GM18951 (cell line): ENCODE measurements around the gene CCDC92.

ENCODE experiments used
- POLR2A ChIP-seq: IDR thresholded peaks from 4 replicates; pipeline ENCODE4 v1.6.1; 2011; ENCODE audit warnings: mild to moderate bottlenecking; ENCODE audit not compliant: insufficient read length, insufficient read depth; ENCODE audit errors: extremely low read depth
- in situ Hi-C: fragments of 300-500 bp; cut with MboI; formaldehyde crosslinking; loops from one replicate; pipeline ENCODE4 v1.12.0; 2022; ENCODE audit warnings: low sequenced_read_pairs, mixed read lengths, inconsistent platforms; ENCODE audit not compliant: unreplicated experiment

CCDC92 gene

DNA sequence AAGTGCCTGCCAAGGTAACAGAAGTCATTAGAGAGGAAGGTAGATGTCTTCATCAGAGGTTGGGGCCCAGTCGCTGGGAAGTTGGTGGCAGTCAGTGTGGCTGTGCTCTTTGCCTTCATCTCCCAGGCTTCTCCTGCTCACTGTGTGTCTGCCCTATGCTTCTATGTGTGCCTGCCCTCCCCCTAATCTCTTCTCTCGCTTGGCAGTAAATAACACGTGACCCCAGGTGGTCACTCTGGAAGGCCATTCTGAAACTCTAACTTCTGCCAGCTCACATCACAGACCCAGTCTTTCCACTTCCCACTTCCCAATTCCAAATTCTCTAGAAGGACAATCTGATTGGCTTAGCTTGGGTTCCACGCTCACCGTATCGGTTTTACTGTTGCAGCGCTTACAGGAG lies 9.6 kb upstream of the CCDC92 start:
- in situ Hi-C loops, result no loop called here
- TF ChIP-seq POLR2A, result no peak

DNA sequence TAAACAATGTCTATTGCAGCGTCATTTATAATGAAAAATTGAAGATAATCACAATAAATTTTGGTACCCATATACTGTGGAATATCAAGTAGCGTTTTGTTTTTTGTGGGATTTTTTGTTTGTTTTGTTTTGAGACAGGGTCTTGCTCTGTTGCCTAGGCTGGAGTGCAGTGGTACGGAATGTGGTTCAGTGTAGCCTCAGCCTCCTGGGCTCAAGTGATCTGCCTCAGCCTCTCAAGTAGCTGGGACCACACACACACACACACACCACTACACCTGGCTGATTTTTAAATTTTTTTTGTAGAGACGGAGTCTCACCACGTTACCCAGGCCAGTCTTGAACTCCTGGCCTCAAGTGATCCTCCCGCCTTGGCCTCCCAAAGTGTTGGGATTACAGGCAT lies 6.9 kb upstream of the CCDC92 start:
- in situ Hi-C loops, result no loop called here
- no peak for TF ChIP-seq POLR2A

DNA sequence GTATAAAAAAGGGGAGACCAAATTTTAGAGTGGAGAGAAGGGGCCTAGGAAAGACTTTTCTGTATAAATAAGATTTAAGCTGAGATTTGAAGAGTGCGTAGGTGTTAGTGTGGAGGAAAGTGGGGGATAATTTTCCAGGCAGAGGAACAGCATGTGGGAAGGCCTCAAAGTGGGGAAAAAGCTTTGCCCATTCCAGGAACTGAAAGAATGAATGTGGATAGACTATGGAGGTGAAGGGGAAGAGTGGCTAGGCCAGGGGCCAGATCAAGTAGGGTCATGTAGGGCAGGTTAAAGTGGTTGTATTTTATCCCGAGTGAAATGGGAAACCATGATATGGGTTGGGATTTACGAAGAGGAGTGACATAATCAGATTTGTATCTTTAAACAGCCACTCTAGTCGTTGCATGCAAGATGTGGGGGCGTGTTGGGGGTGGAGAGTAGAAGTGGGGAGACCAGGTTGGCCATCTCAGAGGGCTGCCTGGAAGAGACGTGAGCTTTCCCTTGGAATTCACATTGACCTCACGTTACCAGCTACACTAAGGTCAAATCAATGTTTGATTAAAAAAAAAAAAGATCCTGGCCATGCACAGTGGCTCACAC lies 3.7 kb upstream of the CCDC92 start:
- in situ Hi-C loops, result no loop called here
- TF ChIP-seq POLR2A, result no peak

DNA sequence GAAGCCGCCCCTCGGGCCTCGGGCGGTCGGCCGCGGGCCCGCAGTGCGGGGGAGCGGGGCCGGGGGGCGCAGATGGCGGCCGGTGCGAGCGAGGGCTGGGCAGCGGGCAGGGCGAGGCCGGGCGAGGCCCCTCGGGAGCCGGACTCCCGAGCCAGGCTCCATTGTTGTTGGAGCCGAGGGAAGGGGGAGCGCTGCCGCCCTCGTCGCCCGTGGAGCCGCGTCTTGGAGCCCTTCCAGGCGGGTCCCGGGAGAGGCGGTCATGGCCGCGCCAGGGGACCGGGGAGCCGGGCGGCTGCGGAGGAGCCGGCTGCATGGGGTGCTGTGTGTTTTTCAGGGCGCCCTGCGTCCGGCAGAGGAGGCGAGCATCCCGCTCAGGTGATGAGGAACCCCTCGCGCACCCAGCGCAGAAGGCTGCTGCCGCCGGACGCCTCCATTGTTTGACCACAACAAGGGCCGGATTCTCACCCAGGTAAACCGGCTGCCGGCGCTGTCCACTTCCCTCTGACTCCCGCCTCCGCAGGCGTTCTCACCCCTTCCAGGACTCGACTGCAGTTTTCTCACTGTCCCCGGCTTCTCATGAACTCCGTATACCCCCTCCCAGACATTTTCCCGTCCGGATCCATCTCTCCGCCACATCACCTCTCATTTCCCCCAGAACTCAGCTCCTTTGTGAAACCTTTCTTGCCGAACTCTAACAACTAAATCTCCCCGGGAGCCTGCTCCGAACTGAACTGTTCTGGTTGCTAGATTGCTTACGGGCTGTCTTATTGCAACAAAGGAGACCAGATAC lies 1.1 kb upstream of the CCDC92 start:
- in situ Hi-C loops, result no loop called here
- no peak for TF ChIP-seq POLR2A

DNA sequence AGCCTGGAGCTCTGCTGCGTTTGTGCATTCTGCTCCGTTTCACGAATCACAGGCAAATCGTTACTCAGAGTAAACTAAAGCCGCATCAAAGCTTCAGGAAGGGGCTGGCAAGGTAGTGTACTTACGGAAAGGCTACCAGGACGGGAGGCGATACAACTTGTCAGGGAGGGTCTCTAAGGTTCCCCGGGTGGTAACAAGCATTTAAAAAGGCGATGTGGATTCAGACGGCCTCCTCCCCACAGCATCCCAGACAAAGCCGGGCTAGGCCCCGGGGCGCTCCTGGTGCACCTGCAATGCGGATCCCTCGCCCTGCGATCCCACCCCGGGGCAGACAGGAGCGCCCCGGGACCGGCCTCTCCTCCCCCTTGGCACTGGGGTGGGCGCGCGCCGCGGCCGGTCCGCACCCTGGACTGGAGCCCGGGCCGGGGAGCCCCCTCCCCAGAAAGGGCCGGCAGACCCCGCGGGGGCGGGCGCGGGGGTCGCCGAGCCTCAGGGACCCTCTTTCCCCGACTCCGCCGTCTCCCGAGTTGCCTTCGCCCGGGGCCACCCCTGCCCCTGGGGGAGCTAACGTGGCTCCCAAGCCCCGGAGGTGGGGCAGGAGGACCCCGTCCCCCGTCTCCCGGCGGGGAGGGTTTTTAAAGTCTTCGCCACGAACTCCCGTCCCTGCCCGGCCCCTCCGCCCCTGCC lies 718 bp downstream of the CCDC92 start:
- in situ Hi-C loops, result no loop called here

DNA sequence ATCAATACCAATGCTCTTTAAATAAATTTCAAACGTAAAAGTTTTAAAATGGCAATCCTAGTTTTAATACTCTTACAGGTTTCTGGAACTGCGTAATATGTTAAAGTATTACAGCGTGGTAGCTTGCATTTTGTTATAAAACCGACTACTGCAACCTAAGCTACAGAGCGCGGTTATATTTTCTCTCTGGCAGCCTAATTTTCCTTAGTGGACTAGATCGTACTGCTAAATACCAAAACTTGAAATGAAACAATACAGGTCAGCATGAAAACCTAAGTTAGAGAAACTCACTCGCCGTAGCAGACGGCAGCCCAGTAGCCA lies 1.2 kb downstream of the CCDC92 start:
- TF ChIP-seq POLR2A, result no peak
- in situ Hi-C loops, result no loop called here

More for the DNA sequence above, 718 bp downstream of the CCDC92 start:
- TF ChIP-seq POLR2A, result no peak

DNA sequence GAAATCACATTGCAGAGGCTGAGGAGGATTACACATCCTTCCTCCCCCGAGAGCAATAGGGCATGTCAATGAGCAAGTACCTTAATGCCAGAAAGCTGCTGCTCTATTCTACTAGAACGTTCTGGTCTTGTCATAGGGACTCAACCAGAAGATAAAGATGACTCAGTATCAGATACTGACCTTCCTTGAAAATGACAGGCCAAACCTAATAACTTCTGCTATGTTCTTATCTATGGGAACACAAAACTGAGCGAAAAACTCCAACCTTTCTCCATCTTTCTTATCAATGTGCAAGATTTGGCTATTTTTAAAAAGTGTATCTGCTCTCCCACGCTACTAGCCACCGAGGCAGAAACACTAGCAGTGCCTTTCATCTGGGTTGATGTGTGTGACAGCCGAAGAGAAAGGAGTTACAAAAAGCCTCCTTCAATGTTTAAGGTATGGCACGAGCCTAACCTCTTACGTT lies 5.5 kb downstream of the CCDC92 start:
- in situ Hi-C loops, result no loop called here
- no peak for TF ChIP-seq POLR2A

DNA sequence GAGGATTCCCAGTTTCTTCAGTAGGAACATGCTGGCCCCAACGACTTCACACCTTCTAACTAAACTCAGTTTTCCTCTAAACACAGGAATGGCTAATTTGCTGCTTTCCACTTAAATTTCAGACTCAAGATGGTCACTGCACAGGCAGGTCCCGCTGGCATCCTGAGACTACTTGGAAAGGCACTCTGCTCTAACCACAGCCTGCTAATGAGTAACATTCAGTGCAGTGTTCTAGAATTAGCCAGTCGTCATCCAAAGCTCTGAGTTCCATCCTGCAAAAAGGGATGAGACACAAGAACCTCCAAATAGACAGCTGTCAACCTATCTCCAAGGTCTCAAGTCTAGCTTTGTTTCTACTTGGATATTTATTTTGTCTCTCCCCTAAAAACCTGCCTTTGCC lies 6.0 kb downstream of the CCDC92 start:
- no peak for TF ChIP-seq POLR2A
- in situ Hi-C loops, result no loop called here

DNA sequence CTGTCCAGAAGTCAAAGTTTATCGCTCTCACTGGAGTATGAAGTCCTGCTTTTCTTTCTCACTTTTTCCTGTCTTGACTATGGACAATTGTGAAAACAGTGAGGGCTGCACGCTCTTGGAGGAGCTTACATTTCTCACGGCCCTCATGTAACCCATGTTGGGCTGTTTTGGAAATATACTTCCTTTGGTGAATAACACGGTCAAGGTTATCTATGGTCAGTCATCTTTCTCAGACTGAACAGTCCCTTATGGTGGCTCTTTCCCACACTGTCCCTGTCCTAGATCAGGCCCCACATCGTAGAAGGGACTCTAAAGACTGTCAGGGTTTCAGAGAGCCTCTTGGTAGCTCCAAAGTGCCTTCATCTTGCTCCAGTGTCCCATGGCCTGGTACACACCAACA lies 7.2 kb downstream of the CCDC92 start:
- no peak for TF ChIP-seq POLR2A
- in situ Hi-C loops, result no loop called here

DNA sequence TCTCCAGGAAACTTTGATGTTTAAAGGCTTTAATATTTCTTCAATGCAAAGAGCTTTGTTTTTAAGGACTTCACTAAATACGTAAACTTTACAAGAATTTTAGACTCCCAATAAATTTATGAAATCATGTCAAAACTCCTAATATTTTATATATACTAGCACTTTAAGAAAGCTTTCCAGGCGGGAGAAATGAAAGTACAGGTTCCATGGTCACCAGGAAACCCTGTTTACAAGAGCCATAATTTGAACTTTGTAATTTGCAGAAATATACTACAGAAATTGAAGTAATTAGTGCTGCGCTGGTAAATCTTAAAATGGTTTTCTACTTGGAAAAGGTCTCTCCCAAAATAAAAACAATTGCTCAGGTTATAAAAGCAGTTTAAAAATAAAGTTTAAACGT lies 8.8 kb downstream of the CCDC92 start:
- no peak for TF ChIP-seq POLR2A
- in situ Hi-C loops, result no loop called here

DNA sequence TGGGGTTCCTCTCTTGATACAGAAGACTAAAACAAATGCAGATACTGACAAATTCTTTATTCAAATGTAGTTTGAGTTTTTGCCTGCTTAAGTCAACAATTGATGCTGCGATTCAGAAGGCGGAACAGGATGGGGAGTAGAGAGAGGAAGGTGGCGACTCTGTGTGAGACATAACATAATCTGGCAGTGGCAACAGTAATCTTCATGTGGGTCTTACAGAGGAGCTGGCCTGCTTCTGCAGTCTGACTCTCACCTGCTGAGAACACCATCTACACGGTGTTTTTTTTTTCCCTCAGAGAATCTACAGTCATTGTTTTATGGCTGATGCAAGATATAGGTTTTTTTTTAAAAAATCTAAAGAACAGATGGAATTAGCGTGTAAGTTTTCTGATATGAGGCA lies 10.1 kb downstream of the CCDC92 start:
- in situ Hi-C loops, result no loop called here
- no peak for TF ChIP-seq POLR2A

DNA sequence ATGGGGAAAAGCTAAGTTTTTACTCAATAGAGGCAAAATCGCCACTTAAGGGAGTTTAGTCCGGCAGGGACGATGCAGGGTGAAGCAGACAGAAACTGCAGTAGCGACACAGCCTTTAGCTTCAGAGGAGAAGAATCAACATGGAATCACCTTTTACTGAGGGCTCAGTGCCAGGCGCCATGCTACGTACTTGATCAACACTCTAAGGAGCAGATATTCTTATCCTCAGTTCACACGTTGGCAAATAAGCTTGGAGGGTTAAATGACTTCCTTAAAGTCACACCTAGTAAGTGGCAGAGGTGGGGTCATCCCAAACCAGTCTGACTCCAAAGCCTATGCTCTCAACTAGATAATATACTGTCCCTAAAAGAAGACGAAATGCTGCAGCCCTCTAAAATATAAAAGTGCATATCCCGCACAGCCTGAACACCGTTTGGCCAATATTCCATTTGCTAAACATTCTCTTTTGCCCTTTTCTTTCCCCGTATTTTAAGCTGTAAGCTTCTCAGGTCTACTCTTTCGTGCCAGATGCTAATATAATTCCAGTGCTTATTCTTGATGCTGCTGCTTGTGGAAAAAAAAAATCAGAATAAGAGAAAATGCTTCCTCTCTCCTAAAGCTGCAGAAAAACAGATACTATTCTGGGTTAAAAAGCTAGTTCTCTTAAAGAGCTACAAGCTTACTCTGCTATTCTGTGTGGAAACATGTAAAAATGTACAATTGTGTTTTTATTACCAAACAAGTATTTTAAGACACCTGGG lies 10.9 kb downstream of the CCDC92 start:
- in situ Hi-C loops, result no loop called here
- TF ChIP-seq POLR2A, result no peak

DNA sequence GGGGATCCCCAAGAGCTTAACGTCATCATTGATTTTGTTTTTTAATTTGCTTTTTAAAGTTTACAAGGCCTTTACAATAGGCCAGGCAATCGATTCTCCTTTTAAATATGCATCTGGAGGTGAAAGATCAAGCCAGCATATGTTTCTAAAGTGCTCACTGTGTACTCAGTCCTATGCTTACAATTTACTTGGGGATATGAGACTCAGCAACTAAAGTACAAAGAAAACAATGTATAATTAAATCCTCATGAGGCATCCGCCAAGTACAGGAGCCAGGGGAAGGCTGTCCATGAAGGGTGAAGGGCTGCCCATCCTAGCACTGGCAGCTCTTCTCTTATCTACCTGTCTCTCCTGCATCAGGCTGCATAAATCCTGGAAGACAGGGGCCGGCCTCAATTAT lies 11.8 kb downstream of the CCDC92 start:
- in situ Hi-C loops, result no loop called here
- no peak for TF ChIP-seq POLR2A
